Fibroblast of lung (primary cell): ENCODE measurements around the gene C3orf33. TPM values are rescaled to one million over a fixed set of nuclear protein-coding genes. Genes with fewer than 3 reads are reported as not detected.
A peak's percentile ranks its signal among the peaks of the same experiment; 100 is the strongest.

ENCODE experiments used
- DNase-seq, 2 donors: peaks; one replicate each; pipeline versions ENCODE4 v3.0.0 to v3.0.0-alpha.2; 2010; ENCODE audit warnings: low read depth in 2 of 2
- H2AFZ ChIP-seq: 2 replicates; pipeline ENCODE4 v1.5.1; 2012; ENCODE audit warnings: low read length, control low read depth, inconsistent platforms
- H3K27ac ChIP-seq: 2 replicates; pipeline ENCODE4 v1.5.1; 2011; ENCODE audit warnings: low read length, control low read depth; ENCODE audit not compliant: insufficient read depth
- H3K27me3 ChIP-seq: 2 replicates; pipeline ENCODE4 v1.5.1; 2011; ENCODE audit warnings: mild to moderate bottlenecking, low read length; ENCODE audit not compliant: control insufficient read depth, insufficient read depth
- H3K36me3 ChIP-seq: 2 replicates; pipeline ENCODE4 v1.5.1; 2011; ENCODE audit warnings: low read length; ENCODE audit not compliant: control insufficient read depth, insufficient read depth
- H3K4me1 ChIP-seq: 2 replicates; pipeline ENCODE4 v1.5.1; 2011; ENCODE audit warnings: low read length; ENCODE audit not compliant: control insufficient read depth, insufficient read depth; ENCODE audit errors: extremely low read depth
- H3K4me2 ChIP-seq: 2 replicates; pipeline ENCODE4 v1.5.1; 2011; ENCODE audit warnings: low read length, control low read depth; ENCODE audit not compliant: insufficient read depth; ENCODE audit errors: extremely low read depth
- H3K4me3 ChIP-seq, 4 experiments: fragments of 200-600 bp in 1 of 4; sonication (generic) in 1 of 4; replicated peaks in 1 of 4; 2 replicates each; pipeline ENCODE4 v1.5.1; 2011 to 2016; ENCODE audit warnings: low read length in 4 of 4, low read depth in 3 of 4, mild to moderate bottlenecking in 3 of 4, control low read depth in 2 of 4, inconsistent platforms in 1 of 4, mixed read lengths in 1 of 4; ENCODE audit not compliant: insufficient read depth in 1 of 4; ENCODE audit errors: control extremely low read depth in 1 of 4
- H3K79me2 ChIP-seq: 2 replicates; pipeline ENCODE4 v1.5.1; 2012; ENCODE audit warnings: mild to moderate bottlenecking, low read length, inconsistent platforms; ENCODE audit not compliant: control insufficient read depth, insufficient read depth
- H3K9ac ChIP-seq: 2 replicates; pipeline ENCODE4 v1.5.1; 2011; ENCODE audit warnings: mild to moderate bottlenecking, low read length, control low read depth; ENCODE audit not compliant: insufficient read depth
- H3K9me3 ChIP-seq: 2 replicates; pipeline ENCODE4 v1.5.1; 2012; ENCODE audit warnings: low read depth, low read length; ENCODE audit not compliant: control insufficient read depth, insufficient read depth
- H4K20me1 ChIP-seq: 2 replicates; pipeline ENCODE4 v1.5.1; 2011; ENCODE audit warnings: low read length; ENCODE audit not compliant: control insufficient read depth, insufficient read depth; ENCODE audit errors: extremely low read depth
- CTCF ChIP-seq, 2 donors: IDR thresholded peaks in 1 of 2; conservative IDR thresholded peaks in 1 of 2; 1 replicate in 1 of 2; 2 replicates in 1 of 2; pipeline ENCODE4 v1.5.1; 2011 to 2012; ENCODE audit warnings: low read length in 2 of 2, control low read depth in 1 of 2, inconsistent platforms in 1 of 2, low read depth in 1 of 2, mild to moderate bottlenecking in 1 of 2
- EZH2 ChIP-seq: IDR thresholded peaks from 2 replicates; pipeline ENCODE4 v1.5.1; 2012; ENCODE audit warnings: low read length, control low read depth, mild to moderate bottlenecking; ENCODE audit errors: missing control alignments
- polyA plus RNA-seq, 2 donors: library from polyadenylated mRNA; depleted of rRNA in 1 of 2; stranded (reverse) in 1 of 2; unstranded in 1 of 2; fragments of >200 nt; gene quantifications; 2 replicates each; pipeline ENCODE4 v1.2.1, GENCODE V29; 2011 to 2012; ENCODE audit warnings: missing spikeins in 1 of 2
- total RNA-seq: library from RNA; depleted of rRNA; stranded (reverse); fragments of >200 nt; gene quantifications from 2 replicates; pipeline ENCODE4 v1.2.1, GENCODE V29; 2014

Gene C3orf33
- total and polyA plus RNA-seq, 2 donors (not counting 1 experiment from before 2014, with no cell fraction given), result 3.3 to 3.6 TPM

GRCh38 chr3:155741603-155742002, 64.5 kb downstream of the C3orf33 start:
- Histone ChIP-seq H4K20me1 (no peaks in the 10 kb centered on the region), H3K79me2 (no peaks in the 10 kb centered on the region), H3K27ac (no peak overlapping the region), H3K4me3 (no peak overlapping the region), H2AFZ (no peak overlapping the region), H3K36me3 (no peaks in the 10 kb centered on the region), H3K27me3 (no peaks in the 10 kb centered on the region), H3K4me1 (peaks cover 2% of the 10 kb centered on the region), H3K4me2 (no peak overlapping the region), H3K9me3 (no peaks in the 10 kb centered on the region), H3K9ac (no peak overlapping the region)
- DNase-seq, result no peak
- no peak for TF ChIP-seq CTCF (conservative IDR thresholded peaks at IDR 0.05 in 1 of 2, IDR thresholded peaks at IDR 0.05 in 1 of 2; ENCODE audit: low read depth in 1 of 2, low read length in 2 of 2)
- TF ChIP-seq EZH2, result no peak

- Histone ChIP-seq H3K4me1 (peaks cover 2% of the 10 kb centered on the region), H3K79me2 (no peaks in the 10 kb centered on the region), H3K36me3 (no peaks in the 10 kb centered on the region), H3K27ac (no peak overlapping the region), H3K4me2 (no peak overlapping the region), H3K9ac (no peak overlapping the region), H3K9me3 (no peaks in the 10 kb centered on the region), H3K27me3 (no peaks in the 10 kb centered on the region), H4K20me1 (no peaks in the 10 kb centered on the region), H3K4me3 (no peak overlapping the region), H2AFZ (no peak overlapping the region)
- no peak for DNase-seq
- TF ChIP-seq CTCF (conservative IDR thresholded peaks at IDR 0.05 in 1 of 2, IDR thresholded peaks at IDR 0.05 in 1 of 2; ENCODE audit: low read depth in 1 of 2, low read length in 2 of 2) (no peak), EZH2 (no peak)
Measured at GRCh38 chr3:155741101-155741500, 65.0 kb downstream of the C3orf33 start.

- Histone ChIP-seq H3K36me3 (no peaks in the 10 kb centered on the region), H3K27me3 (no peaks in the 10 kb centered on the region), H4K20me1 (no peaks in the 10 kb centered on the region), H3K4me2 (peak overlapping the region; percentile 9), H3K27ac (no peak overlapping the region), H3K9ac (no peak overlapping the region), H2AFZ (no peak overlapping the region), H3K9me3 (no peaks in the 10 kb centered on the region), H3K4me3 (no peak overlapping the region), H3K79me2 (no peaks in the 10 kb centered on the region), H3K4me1 (no peaks in the 10 kb centered on the region)
- no peak for TF ChIP-seq CTCF (conservative IDR thresholded peaks at IDR 0.05 in 1 of 2, IDR thresholded peaks at IDR 0.05 in 1 of 2; ENCODE audit: low read depth in 1 of 2, low read length in 2 of 2)
- no peak for TF ChIP-seq EZH2
- DNase-seq, result no peak
Measured at GRCh38 chr3:155739154-155739553, 66.9 kb downstream of the C3orf33 start.
